GM19351 (cell line): ENCODE results near the gene SLC25A42.

Source experiments
- ATAC-seq: cut with Tn5 transposase; IDR thresholded peaks from one replicate; pipeline ENCODE4 v1.9.1; 2021; ENCODE audit warnings: mild to moderate bottlenecking, moderate library complexity; ENCODE audit not compliant: unreplicated experiment

The SLC25A42 gene

GRCh38 chr19:19160461-19161035, 96.8 kb downstream of the SLC25A42 start:
- peak; percentile 34 for ATAC-seq

GRCh38 chr19:19162495-19162894, 98.7 kb downstream of the SLC25A42 start:
- no peak for ATAC-seq
